Choroid plexus epithelial cell (primary cell): ENCODE measurements around the gene CCR7.
"Not testable (repeated sequence)": the region's sequence is repeated elsewhere in the genome, so short reads cannot be mapped to it uniquely, and the experiment has no call there.

Experiments used
- DNase-seq: peaks from one replicate; pipeline ENCODE4 v3.0.0-alpha.2; 2010; ENCODE audit warnings: low read depth
- H3K4me3 ChIP-seq: 2 replicates; pipeline ENCODE4 v1.5.1; 2011; ENCODE audit warnings: low read depth, mild to moderate bottlenecking, control low read depth, low read length, moderate library complexity
- CTCF ChIP-seq: conservative IDR thresholded peaks from 2 replicates; pipeline ENCODE4 v1.5.1; 2011; ENCODE audit warnings: low read depth, mild to moderate bottlenecking, control low read depth, inconsistent platforms, low read length, moderate library complexity

Gene CCR7

GRCh38 chr17:40597156-40597555 is 31.9 kb upstream of the CCR7 start:
- no peak for TF ChIP-seq CTCF
- no peak overlapping the region for H3K4me3 ChIP-seq
- no peak for DNase-seq

- TF ChIP-seq CTCF = no peak
- H3K4me3 ChIP-seq = no peak overlapping the region
- no peak for DNase-seq
Observed at GRCh38 chr17:40596261-40596919, 31.1 kb upstream of the CCR7 start.

GRCh38 chr17:40590742-40591141 is 25.5 kb upstream of the CCR7 start:
- TF ChIP-seq CTCF = no peak
- no peak for DNase-seq
- no peak overlapping the region for H3K4me3 ChIP-seq

- no peak for DNase-seq
- no peak for TF ChIP-seq CTCF
- H3K4me3 ChIP-seq = no peak overlapping the region
Observed at GRCh38 chr17:40588552-40588951, 23.3 kb upstream of the CCR7 start.

- not testable (repeated sequence) for DNase-seq, H3K4me3 ChIP-seq
Observed at GRCh38 chr17:40586264-40586663, 21.0 kb upstream of the CCR7 start.

GRCh38 chr17:40584950-40585349 is 19.7 kb upstream of the CCR7 start:
- not testable (repeated sequence) for H3K4me3 ChIP-seq

GRCh38 chr17:40582328-40582901 is 17.1 kb upstream of the CCR7 start:
- no peak overlapping the region for H3K4me3 ChIP-seq
- DNase-seq = no peak
- TF ChIP-seq CTCF = no peak

More at GRCh38 chr17:40584950-40585349, 19.7 kb upstream of the CCR7 start:
- DNase-seq = not testable (repeated sequence)

- no peak for DNase-seq
- no peak for TF ChIP-seq CTCF
- H3K4me3 ChIP-seq = no peak overlapping the region
Observed at GRCh38 chr17:40580140-40580539, 14.9 kb upstream of the CCR7 start.
